ENCODE results near the gene GAS1.
A peak's percentile ranks its signal among the peaks of the same experiment; 100 is the strongest.

GAS1 gene, protein sequence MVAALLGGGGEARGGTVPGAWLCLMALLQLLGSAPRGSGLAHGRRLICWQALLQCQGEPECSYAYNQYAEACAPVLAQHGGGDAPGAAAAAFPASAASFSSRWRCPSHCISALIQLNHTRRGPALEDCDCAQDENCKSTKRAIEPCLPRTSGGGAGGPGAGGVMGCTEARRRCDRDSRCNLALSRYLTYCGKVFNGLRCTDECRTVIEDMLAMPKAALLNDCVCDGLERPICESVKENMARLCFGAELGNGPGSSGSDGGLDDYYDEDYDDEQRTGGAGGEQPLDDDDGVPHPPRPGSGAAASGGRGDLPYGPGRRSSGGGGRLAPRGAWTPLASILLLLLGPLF

DNA sequence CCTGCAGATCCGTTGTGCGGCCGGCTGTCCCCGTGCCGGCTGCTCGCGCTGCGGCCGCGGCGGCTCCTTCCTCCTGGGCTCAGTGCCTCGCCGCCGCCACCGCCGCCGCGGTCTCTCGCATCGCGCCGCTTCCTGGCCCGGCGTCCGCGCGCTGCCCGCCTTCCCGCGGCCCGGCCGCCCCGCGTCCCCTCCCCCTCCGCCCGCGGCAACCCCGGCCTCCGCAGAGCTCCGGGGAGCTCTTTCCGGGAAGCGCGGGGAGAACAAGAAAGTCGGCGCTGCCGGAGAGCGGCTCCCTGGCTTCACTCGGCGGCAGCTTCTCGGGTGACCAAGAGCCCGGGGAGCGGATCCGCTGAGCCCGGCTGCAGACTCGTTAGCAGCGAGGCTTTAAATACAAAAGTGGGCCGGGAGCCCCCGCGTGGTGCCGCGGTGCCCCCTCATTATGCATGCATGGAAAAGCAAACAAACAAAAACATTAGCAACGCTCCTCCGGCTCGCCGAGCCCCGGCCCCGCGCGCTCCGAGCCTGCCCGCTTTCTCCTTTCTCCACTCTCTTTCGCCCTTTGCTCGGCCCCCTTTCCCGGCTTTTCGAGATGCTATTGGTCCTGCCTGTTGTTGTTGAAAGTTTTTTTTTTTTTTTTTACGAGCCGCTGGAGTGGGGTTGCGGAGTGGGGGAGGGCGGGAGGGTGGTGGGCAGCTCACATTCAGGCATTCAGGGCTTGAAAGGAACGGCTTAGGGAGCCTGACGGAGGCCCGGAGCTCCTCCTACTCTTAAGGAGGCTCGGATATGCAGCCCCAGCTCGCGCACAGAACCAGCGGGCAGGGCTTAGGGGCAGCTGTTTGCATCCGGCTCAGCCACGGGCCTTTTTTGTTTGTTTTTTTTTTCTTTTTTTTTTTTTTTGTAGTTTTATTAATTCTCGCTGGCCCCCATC lies at the start of gene GAS1:
Gene GAS1, minus strand, starts transcription at position 361 of the 928 bp plus-strand sequence. CDS start 727 bp downstream, outside the sequence.
- DNase-seq, result peak; percentile 67

DNA sequence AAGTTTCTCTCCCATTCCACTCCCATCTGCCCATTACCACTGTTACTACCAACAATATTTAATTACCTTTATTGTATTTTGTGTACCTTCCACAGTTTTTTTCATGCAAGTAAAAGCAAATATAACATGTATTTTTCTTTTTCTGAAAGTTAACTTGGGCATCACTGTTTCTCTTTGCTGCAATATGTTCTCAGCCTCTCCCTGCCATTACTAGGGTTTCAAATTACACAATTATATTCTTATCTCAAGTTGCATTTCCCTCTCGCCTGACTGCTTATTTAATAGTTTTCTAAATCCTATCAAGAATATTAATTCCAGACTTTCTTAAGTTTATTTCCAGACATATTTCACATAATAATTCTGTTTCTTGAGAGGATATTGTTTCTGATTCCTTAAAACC lies 46.9 kb upstream of the GAS1 start:
- DNase-seq, result no peak

GRCh38 chr9:86993830-86994229 lies 46.5 kb upstream of the GAS1 start:
- DNase-seq, result no peak

GRCh38 chr9:86991077-86991476 lies 43.8 kb upstream of the GAS1 start:
- no peak for DNase-seq

- no peak for DNase-seq
These were observed 43.0 kb upstream of the GAS1 start for GRCh38 chr9:86990290-86990689.

DNA sequence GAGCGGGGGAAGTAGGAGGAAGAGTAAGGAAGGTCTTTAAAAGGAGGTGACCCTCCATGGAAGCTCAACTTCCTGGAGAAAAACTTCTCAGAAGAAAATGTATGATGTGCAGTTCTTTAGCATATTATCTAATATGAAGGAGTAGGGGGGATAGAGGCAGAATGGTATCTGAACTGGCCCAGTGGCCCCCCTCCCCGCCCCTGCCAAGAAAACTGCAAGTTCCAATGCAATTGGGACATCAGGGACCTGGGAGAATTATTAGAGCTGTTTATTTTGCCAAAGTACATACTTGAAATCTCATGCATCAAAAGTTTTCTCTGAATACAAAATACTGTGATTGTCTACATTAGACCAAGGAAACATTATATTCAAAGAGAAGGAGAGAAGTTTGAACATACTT lies 40.6 kb upstream of the GAS1 start:
- no peak for DNase-seq

DNA sequence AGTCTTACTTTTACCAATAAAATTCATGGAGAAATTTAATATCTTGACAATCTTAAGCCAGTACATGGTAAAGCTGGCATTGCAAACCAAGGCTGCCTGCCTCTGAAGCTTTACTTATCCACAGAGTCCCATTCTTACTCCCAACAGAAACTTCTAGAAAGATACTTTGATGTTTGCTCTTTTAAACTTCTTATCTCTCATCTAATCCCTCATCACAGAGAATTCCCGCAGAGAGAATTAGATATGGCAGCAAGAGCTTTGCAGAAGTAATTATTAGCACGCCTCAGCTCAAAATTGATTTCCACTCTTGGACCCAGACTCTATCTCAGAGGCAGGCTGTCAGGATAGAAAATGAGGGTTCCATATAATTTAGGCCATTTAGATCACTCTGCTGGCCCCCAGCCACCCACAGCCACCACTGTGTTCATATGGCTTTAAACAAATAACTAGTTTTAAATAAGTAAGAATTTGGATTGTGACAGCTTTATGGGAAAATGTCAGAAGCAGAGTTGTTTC lies 37.9 kb upstream of the GAS1 start:
- DNase-seq, result no peak

GRCh38 chr9:86983620-86984259 lies 36.4 kb upstream of the GAS1 start:
- DNase-seq, result no peak

GRCh38 chr9:86983249-86983619 lies 35.9 kb upstream of the GAS1 start:
- DNase-seq, result no peak

DNA sequence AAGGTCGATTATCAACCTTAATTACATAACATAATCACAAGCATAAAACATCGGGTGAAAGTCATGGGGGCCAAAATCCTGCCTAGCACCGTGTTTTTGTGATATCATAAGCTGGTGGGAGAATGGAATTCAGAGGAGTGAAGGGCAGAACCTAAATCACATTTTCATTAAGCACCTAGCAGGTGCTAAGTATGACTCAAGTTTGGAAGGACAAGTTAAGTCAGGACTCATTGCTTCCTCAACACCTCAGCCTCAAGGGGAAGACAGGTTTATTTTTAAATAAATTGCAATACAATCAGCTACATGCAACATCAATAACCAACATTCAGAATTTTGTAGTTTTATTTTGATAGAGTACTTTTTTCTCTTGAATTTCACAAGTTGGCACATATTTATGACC lies 33.5 kb upstream of the GAS1 start:
- no peak for DNase-seq

GRCh38 chr9:86979657-86980056 lies 32.4 kb upstream of the GAS1 start:
- no peak for DNase-seq

DNA sequence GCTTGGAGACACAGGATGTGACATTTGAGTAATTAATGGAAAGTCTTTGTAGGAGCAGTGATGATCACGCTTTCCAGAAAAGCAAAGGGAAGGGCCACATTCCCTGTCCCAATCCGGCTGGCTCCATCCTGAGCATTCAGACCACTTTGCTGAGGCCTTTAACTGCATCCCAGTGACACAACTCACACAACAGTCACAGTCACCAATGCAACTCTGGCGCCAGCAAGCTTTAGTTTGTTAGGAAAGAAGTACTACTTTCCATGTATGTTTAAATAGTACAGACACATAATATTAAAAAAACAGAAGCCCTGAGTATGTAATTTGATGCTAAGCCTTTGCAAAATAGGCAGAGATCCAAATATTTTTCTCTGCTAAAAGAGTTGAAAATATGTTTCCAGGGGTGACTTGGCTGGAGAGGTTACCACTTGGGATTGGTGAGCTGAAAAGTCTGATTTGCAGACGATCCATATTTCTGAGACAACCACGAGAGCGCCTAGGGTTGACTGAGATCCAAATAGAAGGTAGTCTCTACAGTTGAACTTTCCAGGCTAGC lies 31.7 kb upstream of the GAS1 start:
- no peak for DNase-seq

GRCh38 chr9:86978413-86978812 lies 31.1 kb upstream of the GAS1 start:
- no peak for DNase-seq

DNA sequence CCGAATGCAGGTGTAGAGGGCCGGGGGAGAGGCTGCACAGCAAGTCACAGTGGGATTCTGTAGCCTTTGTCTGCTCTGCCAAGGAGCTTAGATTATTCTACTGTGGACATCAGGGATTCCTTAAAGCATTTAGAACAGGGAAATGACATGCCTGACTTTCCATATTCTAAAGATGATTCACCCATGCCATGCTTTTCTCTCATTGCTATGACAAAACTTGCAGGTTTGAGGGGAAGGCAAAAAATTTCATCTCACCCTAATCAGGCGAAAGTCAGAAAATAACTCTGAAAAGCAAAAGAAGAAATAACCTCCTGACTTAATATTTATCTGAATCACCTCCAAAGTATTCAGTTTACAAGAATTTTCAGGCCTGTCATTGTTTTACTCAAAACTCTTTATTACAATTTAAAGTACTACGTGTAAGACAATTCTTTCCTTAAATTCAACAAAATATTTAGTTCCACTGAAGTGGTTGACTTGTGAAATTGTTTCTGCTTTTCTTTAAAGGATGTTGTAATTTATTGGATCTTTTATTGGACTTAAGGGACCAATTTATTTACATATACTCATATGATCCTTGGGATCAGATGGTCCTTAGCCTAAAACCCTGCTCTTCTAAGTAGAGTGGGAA lies 30.0 kb upstream of the GAS1 start:
- no peak for DNase-seq

- DNase-seq, result no peak
These were observed 28.3 kb upstream of the GAS1 start for GRCh38 chr9:86975606-86976005.

GRCh38 chr9:86975036-86975435 lies 27.7 kb upstream of the GAS1 start:
- no peak for DNase-seq

DNA sequence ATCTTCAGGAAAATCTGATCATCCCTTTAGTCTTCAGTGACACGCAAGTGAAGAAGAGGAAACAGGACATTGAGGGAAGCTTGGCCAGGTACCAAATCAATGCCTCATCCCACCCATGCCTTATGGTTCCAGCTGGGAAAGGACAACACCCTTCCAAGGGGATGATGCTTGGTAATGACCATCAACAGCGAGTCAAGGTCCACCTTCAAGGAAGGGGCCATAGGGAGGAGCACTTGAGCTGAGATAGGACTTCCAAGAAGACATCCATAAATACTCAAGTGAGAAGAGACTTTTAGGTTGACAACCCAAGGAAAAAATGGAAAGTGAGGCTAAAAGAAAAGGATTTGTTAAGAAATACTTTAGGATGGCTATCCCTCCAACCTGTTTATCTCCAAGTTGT lies 27.1 kb upstream of the GAS1 start:
- no peak for DNase-seq

DNA sequence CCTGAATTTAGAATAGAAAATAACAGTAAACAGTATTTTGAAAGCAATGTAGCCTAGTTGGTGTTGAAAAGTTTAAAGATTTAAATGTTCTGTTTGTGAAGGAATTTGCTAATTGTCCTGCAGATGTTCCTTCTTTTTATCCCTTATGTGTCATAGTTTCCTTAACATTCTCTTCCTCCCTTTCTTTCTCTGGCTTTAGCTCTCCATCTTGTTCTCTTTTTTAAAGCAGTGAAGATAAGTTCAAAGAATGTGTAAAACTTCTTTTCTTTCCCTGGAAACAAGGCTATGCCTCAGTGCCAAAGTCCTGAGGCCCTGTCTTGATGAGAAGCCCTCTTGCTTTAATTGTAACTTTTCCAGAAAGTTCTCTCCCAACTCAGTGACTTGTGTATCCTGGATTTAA lies 24.4 kb upstream of the GAS1 start:
- no peak for DNase-seq

GRCh38 chr9:86968258-86968920 lies 21.1 kb upstream of the GAS1 start:
- DNase-seq, result no peak

DNA sequence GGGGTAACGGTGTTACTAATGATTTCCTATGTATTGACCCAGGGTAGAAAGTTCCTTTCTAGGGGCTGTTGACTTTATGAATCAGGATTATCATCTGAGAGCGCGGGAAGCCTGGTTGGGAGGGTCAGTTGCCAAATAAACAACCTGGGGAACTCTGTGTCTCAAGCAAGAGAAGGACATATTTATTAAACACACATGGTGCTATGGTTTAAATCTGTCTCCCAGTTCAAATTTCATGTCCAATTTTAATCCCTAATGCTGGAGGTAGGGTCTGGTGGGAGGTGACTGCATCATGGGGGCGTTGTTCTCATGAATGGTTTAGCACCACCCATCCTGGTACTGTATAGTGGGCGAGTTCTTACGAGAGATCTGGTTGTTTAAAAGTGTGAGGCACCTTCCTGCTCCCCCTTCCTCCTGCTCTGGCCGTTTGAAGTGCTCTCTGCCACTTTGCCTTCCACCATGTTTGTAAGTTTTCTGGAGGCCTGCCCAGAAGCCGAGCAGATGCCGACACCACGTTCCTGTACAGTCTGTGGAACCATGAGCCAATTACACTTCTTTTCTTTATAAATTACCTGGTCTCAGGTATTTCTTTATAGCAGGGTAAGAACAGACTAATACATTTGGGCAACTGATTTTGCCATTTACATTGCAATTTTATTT lies 19.7 kb upstream of the GAS1 start:
- no peak for DNase-seq

DNA sequence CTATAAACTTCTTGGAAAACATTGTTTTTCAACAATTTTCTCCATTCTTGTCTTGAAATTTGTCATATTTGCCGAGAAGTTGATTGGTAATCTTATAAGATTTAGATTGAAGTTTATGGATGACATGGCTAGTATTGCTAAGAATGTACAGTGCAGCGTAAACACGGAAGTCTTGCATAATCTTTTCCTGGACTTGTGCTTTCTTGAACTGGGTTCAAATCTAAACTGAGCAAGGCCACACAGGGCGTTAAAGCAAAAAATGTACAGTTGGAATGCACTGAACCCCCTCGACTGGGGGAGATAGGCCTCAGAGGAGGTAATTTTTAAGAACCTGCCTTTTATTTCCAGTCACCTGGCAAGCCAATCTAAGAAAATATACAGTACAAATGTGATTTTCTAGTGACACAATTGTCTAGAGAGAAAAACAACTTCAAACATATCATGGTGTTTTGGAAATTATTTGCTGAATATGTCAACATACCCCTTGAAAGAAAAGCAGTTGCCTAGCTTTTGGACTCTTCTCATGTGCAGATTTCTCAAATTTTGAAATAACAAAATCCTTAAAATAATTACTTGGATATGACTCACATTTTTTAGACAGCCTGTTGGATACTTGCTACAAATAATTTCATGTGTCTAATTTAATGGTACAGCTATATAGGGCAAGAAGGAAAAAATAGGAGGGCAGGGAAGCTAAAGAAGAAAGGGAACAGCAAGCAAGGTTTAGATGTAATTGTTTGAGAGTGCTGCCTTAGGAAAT lies 18.5 kb upstream of the GAS1 start:
- no peak for DNase-seq

Data from stimulated activated naive CD4-positive, alpha-beta T cell treated with Interleukin-2 at 50 U/mL for 16 hours (primary cell).